GM21390 (cell line): Measurements from ENCODE around the gene COPZ1.

Experiments used
- ATAC-seq: cut with Tn5 transposase; IDR thresholded peaks from one replicate; pipeline ENCODE4 v1.9.1; 2021; ENCODE audit not compliant: unreplicated experiment

The COPZ1 gene

GRCh38 chr12:54390668-54391551 lies 66.0 kb downstream of the COPZ1 start:
- peak; percentile 68 for ATAC-seq

GRCh38 chr12:54392485-54393206 lies 67.7 kb downstream of the COPZ1 start:
- ATAC-seq: no peak

- ATAC-seq: no peak
Measured at GRCh38 chr12:54393207-54393609, 68.3 kb downstream of the COPZ1 start.

- ATAC-seq: no peak
Measured at GRCh38 chr12:54393743-54394142, 68.8 kb downstream of the COPZ1 start.

- no peak for ATAC-seq
Measured at GRCh38 chr12:54394281-54394719, 69.4 kb downstream of the COPZ1 start.

GRCh38 chr12:54394986-54395385 lies 70.1 kb downstream of the COPZ1 start:
- ATAC-seq: no peak

GRCh38 chr12:54395545-54395944 lies 70.6 kb downstream of the COPZ1 start:
- ATAC-seq: no peak

- ATAC-seq: no peak
Measured at GRCh38 chr12:54397157-54397556, 72.2 kb downstream of the COPZ1 start.

- ATAC-seq: no peak
Measured at GRCh38 chr12:54398218-54398617, 73.3 kb downstream of the COPZ1 start.

- peak; percentile 89 for ATAC-seq
Measured at GRCh38 chr12:54398995-54399793, 74.3 kb downstream of the COPZ1 start.

- ATAC-seq: no peak
Measured at GRCh38 chr12:54401119-54401518, 76.2 kb downstream of the COPZ1 start.
